Stimulated activated CD4-positive, alpha-beta T cell treated with anti-CD3 and anti-CD28 coated beads, Interleukin-15, amount 100 ng/mL, for 48 hours (primary cell): ENCODE data around the gene ANGPTL2.
A peak's percentile ranks its signal among the peaks of the same experiment; 100 is the strongest.

Experiments
- DNase-seq, 2 donors: peaks; one replicate each; pipeline ENCODE4 v3.0.0-alpha.2; 2020; ENCODE audit warnings: low read depth in 2 of 2

The ANGPTL2 gene

DNA sequence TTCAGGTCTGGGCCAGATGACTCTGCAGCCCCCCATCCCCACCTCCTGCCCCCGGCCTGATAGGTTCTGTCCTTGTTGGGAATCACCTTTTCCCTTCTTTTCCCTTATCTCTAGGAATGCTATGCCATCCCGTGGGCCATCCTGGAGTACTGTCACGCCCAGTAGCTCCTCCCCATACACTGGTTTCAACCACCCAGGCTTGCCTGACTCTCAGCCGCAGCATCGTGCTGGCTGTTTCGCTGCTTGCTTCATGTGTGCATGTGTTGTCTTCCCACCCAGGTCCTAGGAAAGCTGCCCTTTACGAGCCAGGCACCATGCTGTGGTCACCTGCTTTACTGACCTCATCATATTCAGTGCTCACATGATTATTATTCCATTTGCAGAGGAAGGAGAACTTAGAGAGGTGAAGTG, 71.8 kb downstream of the ANGPTL2 start:
- DNase-seq, result no peak

DNA sequence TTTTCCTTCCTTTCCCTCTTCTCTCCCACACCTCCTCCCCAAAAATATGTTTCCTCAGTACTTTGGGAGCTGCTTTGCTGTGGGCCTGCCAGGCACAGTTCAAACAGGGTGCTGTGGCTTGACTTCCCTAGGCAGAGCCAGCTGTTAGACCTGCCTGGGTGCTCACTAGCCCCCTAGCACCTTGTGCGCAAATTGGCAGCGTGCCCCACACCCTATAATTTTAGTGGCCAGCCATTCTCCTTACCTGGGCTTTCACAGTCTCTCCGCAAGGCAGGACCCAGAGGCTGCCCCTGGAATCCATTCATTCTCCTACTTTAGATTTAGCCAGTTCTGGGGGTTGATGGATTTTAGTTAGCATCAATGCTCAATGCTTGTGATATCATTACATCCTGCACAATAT, 72.3 kb downstream of the ANGPTL2 start:
- DNase-seq, result no peak

DNA sequence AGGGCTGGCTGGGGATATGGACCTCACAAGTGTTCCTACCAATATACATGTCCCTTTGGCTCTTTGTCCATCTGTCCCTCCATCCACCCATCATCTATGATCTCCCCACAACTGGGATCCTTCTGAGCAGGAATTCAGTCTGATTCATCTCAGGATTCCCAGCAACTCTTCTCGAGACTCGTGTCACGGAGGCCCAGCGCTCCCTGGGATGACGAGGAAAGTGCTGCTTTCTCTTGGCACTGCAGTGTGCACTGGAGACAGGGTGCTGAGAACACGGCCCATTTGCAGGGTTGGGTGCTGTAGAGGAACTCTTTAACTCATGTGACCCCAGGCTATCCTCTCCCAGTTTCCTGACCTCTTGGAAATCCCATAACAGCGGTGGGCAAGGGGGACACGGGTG, 72.9 kb downstream of the ANGPTL2 start:
- DNase-seq, result no peak

DNA sequence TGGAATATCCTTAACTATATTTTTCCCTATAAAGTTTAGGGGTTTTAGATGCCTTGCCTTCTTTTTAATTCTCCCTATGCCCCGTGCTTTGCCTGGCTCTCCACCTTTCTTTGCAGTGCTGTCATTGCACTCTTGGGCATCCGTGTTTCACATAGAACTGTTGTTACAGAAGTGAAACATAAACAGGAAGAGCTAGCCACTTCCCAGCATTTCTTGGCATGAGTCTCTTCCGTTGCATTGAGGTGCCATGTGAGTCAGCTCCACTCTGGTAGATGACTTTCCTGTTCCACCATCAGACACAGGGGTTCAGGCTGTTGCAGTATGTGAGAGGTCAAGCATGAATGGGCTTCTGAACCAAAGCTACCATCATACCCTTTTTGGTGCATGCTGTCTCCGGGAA, 73.4 kb downstream of the ANGPTL2 start:
- peak; percentile 2 to 22 for DNase-seq

DNA sequence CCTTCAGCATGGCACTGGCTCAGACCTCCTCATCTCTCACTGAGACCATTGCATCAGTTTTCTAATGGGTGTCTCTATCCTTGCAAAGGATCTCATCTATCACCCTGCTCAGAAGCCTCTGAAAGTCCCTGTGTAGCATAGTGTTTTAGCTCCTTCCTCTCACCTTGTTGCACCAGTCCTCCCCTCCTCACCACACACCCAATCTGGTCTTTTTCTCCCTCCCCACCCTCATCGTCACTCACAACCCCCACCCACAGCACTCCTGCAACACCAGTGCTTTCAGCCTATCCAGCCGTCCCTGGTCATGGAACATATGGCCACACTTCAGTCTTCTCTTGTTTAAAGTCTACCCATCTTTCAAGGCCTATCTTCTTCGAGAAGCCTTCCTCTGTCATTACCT, 74.5 kb downstream of the ANGPTL2 start:
- no peak for DNase-seq

DNA sequence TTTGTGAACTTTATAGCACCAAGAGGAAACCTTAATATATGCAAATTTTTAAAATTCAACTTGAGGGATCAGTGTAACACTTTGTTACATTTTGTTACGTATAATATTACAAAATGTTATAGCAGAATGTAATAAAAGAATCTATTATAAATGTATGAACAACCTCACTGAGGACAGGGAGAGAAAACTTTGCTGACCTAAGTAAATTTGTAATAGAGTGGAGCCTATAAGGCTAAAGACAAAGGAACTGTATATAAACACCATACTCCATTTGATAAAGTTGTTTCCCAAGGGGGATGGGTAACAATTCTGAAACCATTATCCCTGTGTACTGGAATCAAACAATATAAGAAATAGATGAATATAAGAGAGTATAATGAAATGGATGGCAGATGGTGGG, 77.3 kb downstream of the ANGPTL2 start:
- DNase-seq, result no peak

DNA sequence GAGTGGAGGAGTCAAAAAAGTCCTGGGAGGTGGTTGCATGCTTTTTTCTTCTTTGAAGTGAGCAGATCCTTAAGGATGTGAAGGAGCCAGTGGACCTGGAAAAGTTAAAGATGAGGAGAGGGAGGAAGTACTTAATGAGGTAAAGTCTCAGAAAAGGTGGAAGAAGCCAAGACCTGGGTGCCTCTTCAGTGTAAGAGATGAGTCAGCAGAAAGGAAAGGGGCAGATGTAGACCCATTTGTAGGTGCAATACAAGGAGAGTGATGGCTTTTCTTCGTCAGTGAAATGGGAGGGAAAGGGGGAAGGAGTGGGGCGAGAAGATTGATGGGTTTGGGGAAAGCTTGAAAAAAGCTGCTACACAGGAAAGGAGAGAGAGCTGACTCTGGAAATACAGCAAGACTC, 82.9 kb downstream of the ANGPTL2 start:
- DNase-seq, result no peak

DNA sequence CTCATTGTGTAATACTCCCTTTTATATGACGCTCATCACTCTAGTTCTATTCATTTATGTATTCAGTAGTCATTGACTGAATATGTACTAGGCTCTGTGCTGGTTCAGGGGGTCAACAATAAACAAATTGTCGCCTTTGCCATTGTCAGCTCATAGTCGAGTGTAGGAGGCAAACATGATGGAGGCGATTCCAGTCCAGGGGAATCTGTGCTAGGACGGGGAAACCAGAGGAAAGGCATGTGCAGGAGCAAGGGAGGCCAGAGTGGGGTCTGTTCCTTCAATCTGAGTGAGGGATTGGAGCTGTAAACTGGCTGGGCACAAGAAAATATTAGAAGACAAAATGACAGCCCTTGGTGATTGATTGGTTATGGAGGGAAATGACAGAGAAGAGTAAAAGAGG, 83.9 kb downstream of the ANGPTL2 start:
- no peak for DNase-seq
